Measurements from ENCODE around the gene IBTK. TPM values are rescaled to one million over a fixed set of nuclear protein-coding genes. Genes with fewer than 3 reads are reported as not detected.
A peak's percentile ranks its signal among the peaks of the same experiment; 100 is the strongest.

Gene IBTK
- total and polyA plus RNA-seq, 10 donors, result 14.6 to 36.6 (median 28.9) TPM

- intact Hi-C loops (cut with DNase I; ENCODE audit: low total_unique reads), result no loop called here
- 67 to 88% (median 82%) methylated on average over 2 of the region's 2 CpGs for WGBS, 5 donors
- Histone ChIP-seq H3K27me3 (replicated peaks in 1 of 7) (no peaks in the 10 kb centered on the region), H3K4me3 (no peak overlapping the region), H3K9me3 (no peaks in the 10 kb centered on the region), H3K27ac (no peak overlapping the region), H3K4me1 (no peaks in the 10 kb centered on the region), H3K36me3 (peaks cover 3 to 100% (median 67%) of the 10 kb centered on the region in 6 donors)
- no peak for DNase-seq
- no peak for TF ChIP-seq CTCF (IDR thresholded peaks at IDR 0.05 in 8 of 11, conservative IDR thresholded peaks at IDR 0.05 in 3 of 11)
Observed at GRCh38 chr6:82216549-82216948, 31.0 kb downstream of the IBTK start.

GRCh38 chr6:82211326-82211725 lies 36.2 kb downstream of the IBTK start:
- Histone ChIP-seq H3K4me1 (peaks cover 0 to under 1% (median 0%) of the 10 kb centered on the region in 6 donors), H3K36me3 (peaks cover 0 to 92% (median 63%) of the 10 kb centered on the region in 6 donors), H3K27ac (no peak overlapping the region), H3K4me3 (no peak overlapping the region), H3K9me3 (no peaks in the 10 kb centered on the region), H3K27me3 (replicated peaks in 1 of 7) (no peaks in the 10 kb centered on the region)
- TF ChIP-seq POLR2AphosphoS5 (IDR thresholded peaks at IDR 0.05) (no peak), POLR2A (IDR thresholded peaks at IDR 0.05) (no peak), CTCF (IDR thresholded peaks at IDR 0.05 in 8 of 11, conservative IDR thresholded peaks at IDR 0.05 in 3 of 11) (no peak)
- intact Hi-C loops (cut with DNase I; ENCODE audit: low total_unique reads), result no loop called here
- 94 to 98% (median 98%) methylated on average over 2 of the region's 2 CpGs for WGBS, 5 donors
- no peak for DNase-seq

GRCh38 chr6:82208913-82209312 lies 38.6 kb downstream of the IBTK start:
- Histone ChIP-seq H3K36me3 (peaks cover 0 to 90% (median 43%) of the 10 kb centered on the region in 6 donors), H3K27me3 (replicated peaks in 1 of 7) (no peaks in the 10 kb centered on the region), H3K4me3 (no peak overlapping the region), H3K27ac (no peak overlapping the region), H3K4me1 (peaks cover 0 to 3% (median 0%) of the 10 kb centered on the region in 6 donors), H3K9me3 (no peaks in the 10 kb centered on the region)
- intact Hi-C loops (cut with DNase I; ENCODE audit: low total_unique reads), result no loop called here
- DNase-seq, result no peak
- WGBS, 5 donors, result 68 to 88% (median 70%) methylated on average over 4 of the region's 4 CpGs
- TF ChIP-seq CTCF (IDR thresholded peaks at IDR 0.05 in 8 of 11, conservative IDR thresholded peaks at IDR 0.05 in 3 of 11) (no peak), POLR2A (IDR thresholded peaks at IDR 0.05) (no peak), POLR2AphosphoS5 (IDR thresholded peaks at IDR 0.05) (no peak)

GRCh38 chr6:82205930-82206392 lies 41.6 kb downstream of the IBTK start:
- intact Hi-C loops (cut with DNase I; ENCODE audit: low total_unique reads), result no loop called here
- Histone ChIP-seq H3K9me3 (no peaks in the 10 kb centered on the region), H3K4me3 (no peak overlapping the region), H3K36me3 (peaks cover 0 to 90% (median 41%) of the 10 kb centered on the region in 6 donors), H3K4me1 (peaks cover 0 to 3% (median 0%) of the 10 kb centered on the region in 6 donors), H3K27me3 (replicated peaks in 1 of 7) (no peaks in the 10 kb centered on the region), H3K27ac (peak overlapping the region in 1 of 8 donors; percentile 19)
- no peak for DNase-seq
- TF ChIP-seq POLR2AphosphoS5 (IDR thresholded peaks at IDR 0.05), result no peak
- TF ChIP-seq CTCF (IDR thresholded peaks at IDR 0.05 in 8 of 11, conservative IDR thresholded peaks at IDR 0.05 in 3 of 11), result no peak
- TF ChIP-seq POLR2A (IDR thresholded peaks at IDR 0.05), result no peak
- 44 to 76% (median 63%) methylated on average over 1 of the region's 1 CpG for WGBS, 5 donors
